IMR-90 (cell line): ENCODE results near the gene MALL. TPM values are rescaled to one million over a fixed set of nuclear protein-coding genes. Genes with fewer than 3 reads are reported as not detected.

Experiments used
- ATAC-seq: fragments of 200-7000 bp; cut with Tn5 transposase; 2 replicates; pipeline ENCODE4 v1.9.1; 2020; ENCODE audit warnings: low read depth, mild to moderate bottlenecking, moderate library complexity
- BruUV-seq: library from RNA; stranded (reverse); fragments of 400-500 nt; replicated peaks from 2 replicates; lab custom pipeline; 2021; lab: Mats Ljungman, UMichigan
- CTCF ChIA-PET: fragments of 300-600 bp; formaldehyde crosslinking; extraction: SDS; loops from one replicate; lab custom pipeline; 2021; ENCODE audit warnings: antibody characterized with exemption; lab: Yijun Ruan, JAX
- POLR2A ChIA-PET: fragments of 300-600 bp; sonication (Branson Sonifier 250); formaldehyde crosslinking; loops from one replicate; lab custom pipeline; 2022; ENCODE audit warnings: antibody characterized with exemption; ENCODE audit not compliant: unreplicated experiment; lab: Charles Lee
- DNase-seq: peaks from one replicate; pipeline ENCODE4 v3.0.0; 2013
- H2AFZ ChIP-seq: replicated peaks from 2 replicates; pipeline ENCODE3; 2013; ENCODE audit warnings: low read length, mild to moderate bottlenecking; ENCODE audit not compliant: poor library complexity
- H2AK5ac ChIP-seq: 2 replicates; pipeline ENCODE4 v1.6.1; 2013; ENCODE audit warnings: low read depth, low read length, inconsistent platforms
- H2AK9ac ChIP-seq: replicated peaks from 2 replicates; pipeline ENCODE3; 2013; ENCODE audit warnings: mild to moderate bottlenecking, low read depth, low read length, moderate library complexity; ENCODE audit not compliant: poor library complexity
- H2BK120ac ChIP-seq: 2 replicates; pipeline ENCODE4 v1.6.1; 2013; ENCODE audit warnings: low read depth, low read length, inconsistent platforms
- H2BK15ac ChIP-seq: 3 replicates; pipeline ENCODE4 v1.6.1; 2013; ENCODE audit warnings: low read depth, low read length, inconsistent platforms
- H2BK20ac ChIP-seq: 2 replicates; pipeline ENCODE4 v1.6.1; 2013; ENCODE audit warnings: low read depth, mild to moderate bottlenecking, inconsistent platforms, low read length, moderate library complexity
- H2BK5ac ChIP-seq: 2 replicates; pipeline ENCODE4 v1.6.1; 2013; ENCODE audit warnings: mild to moderate bottlenecking, low read depth, low read length, inconsistent platforms; ENCODE audit not compliant: poor library complexity, severe bottlenecking
- H3K14ac ChIP-seq: replicated peaks from 2 replicates; pipeline ENCODE4 v1.6.1; 2013; ENCODE audit warnings: low read depth, low read length, inconsistent platforms
- H3K18ac ChIP-seq: 2 replicates; pipeline ENCODE4 v1.6.1; 2013; ENCODE audit warnings: low read depth, low read length, control low read depth
- H3K23ac ChIP-seq: 2 replicates; pipeline ENCODE4 v1.6.1; 2013; ENCODE audit warnings: low read depth, low read length, inconsistent platforms
- H3K27ac ChIP-seq: 2 replicates; pipeline ENCODE4 v1.5.1; 2013; ENCODE audit warnings: mild to moderate bottlenecking, control low read depth, low read length; ENCODE audit not compliant: insufficient read depth
- H3K27me3 ChIP-seq: 2 replicates; pipeline ENCODE4 v1.6.1; 2013; ENCODE audit warnings: low read length; ENCODE audit not compliant: control insufficient read depth, insufficient read depth
- H3K36me3 ChIP-seq: 2 replicates; pipeline ENCODE4 v1.6.1; 2013; ENCODE audit warnings: low read length, mixed read lengths; ENCODE audit not compliant: control insufficient read depth, insufficient read depth
- H3K4ac ChIP-seq: 2 replicates; pipeline ENCODE4 v1.6.1; 2013; ENCODE audit warnings: low read depth, low read length, inconsistent platforms
- H3K4me1 ChIP-seq: 2 replicates; pipeline ENCODE4 v1.6.1; 2013; ENCODE audit warnings: low read length, mixed read lengths; ENCODE audit not compliant: control insufficient read depth, insufficient read depth
- H3K4me2 ChIP-seq: 2 replicates; pipeline ENCODE4 v1.6.1; 2013; ENCODE audit warnings: low read depth, mild to moderate bottlenecking, control low read depth, low read length, moderate library complexity
- H3K4me3 ChIP-seq: 2 replicates; pipeline ENCODE4 v1.5.1; 2013; ENCODE audit warnings: low read depth, mild to moderate bottlenecking, control low read depth, low read length, moderate library complexity; ENCODE audit not compliant: insufficient read depth
- H3K56ac ChIP-seq: 2 replicates; pipeline ENCODE4 v1.6.1; 2013; ENCODE audit warnings: low read length, inconsistent platforms; ENCODE audit not compliant: insufficient read depth; ENCODE audit errors: extremely low read depth
- H3K79me1 ChIP-seq, 2 experiments: 2 replicates each; pipeline ENCODE4 v1.6.1; 2013; ENCODE audit warnings: low read length in 2 of 2, inconsistent platforms in 1 of 2, low read depth in 1 of 2
- H3K9ac ChIP-seq: 2 replicates; pipeline ENCODE4 v1.6.1; 2013; ENCODE audit warnings: low read depth, low read length, control low read depth
- H3K9me1 ChIP-seq: 2 replicates; pipeline ENCODE4 v1.6.1; 2013; ENCODE audit warnings: low read length, inconsistent platforms; ENCODE audit not compliant: insufficient read depth
- H3K9me3 ChIP-seq: 2 replicates; pipeline ENCODE4 v1.6.1; 2013; ENCODE audit warnings: low read length; ENCODE audit not compliant: control insufficient read depth, insufficient read depth
- H4K20me1 ChIP-seq: 2 replicates; pipeline ENCODE4 v1.6.1; 2013; ENCODE audit warnings: low read length, inconsistent platforms; ENCODE audit not compliant: insufficient read depth
- H4K5ac ChIP-seq: 2 replicates; pipeline ENCODE4 v1.6.1; 2013; ENCODE audit warnings: mild to moderate bottlenecking, low read depth, low read length, control low read depth
- H4K8ac ChIP-seq, 2 experiments: 2 replicates each; pipeline ENCODE4 v1.6.1; 2013; ENCODE audit warnings: low read depth in 2 of 2, low read length in 2 of 2, control low read depth in 1 of 2, inconsistent platforms in 1 of 2
- H4K91ac ChIP-seq: 2 replicates; pipeline ENCODE4 v1.6.1; 2013; ENCODE audit warnings: low read depth, low read length, inconsistent platforms; ENCODE audit not compliant: insufficient read depth
- RCOR1 ChIP-seq: IDR thresholded peaks from 2 replicates; pipeline ENCODE4 v1.6.1; 2012; ENCODE audit warnings: mild to moderate bottlenecking, low read length, improper control_type of control experiment; ENCODE audit not compliant: insufficient replicate concordance
- WGBS, 2 experiments: methylation state at CpG; one replicate each; pipeline versions ENCODE4 v1.1.5 to v1.1.7; 2013; ENCODE audit warnings: missing lambda C conversion rate in 2 of 2; ENCODE audit not compliant: insufficient read length in 1 of 2; ENCODE audit errors: extremely low coverage in 2 of 2; 5-methylcytosine and 5-hydroxymethylcytosine counted together
- dilution Hi-C: fragments of 300-500 bp; cut with HindIII; formaldehyde crosslinking; loops from one replicate; pipeline ENCODE4 v1.14.3; 2018; ENCODE audit warnings: low sequenced_read_pairs; ENCODE audit not compliant: unreplicated experiment
- in situ Hi-C: fragments of 300-500 bp; cut with MboI; formaldehyde crosslinking; loops from 3 replicates; pipeline ENCODE4 v1.14.3; 2019; ENCODE audit warnings: low sequenced_read_pairs, inconsistent platforms, mixed read lengths
- intact Hi-C: fragments of 100-400 bp; cut with micrococcal nuclease; formaldehyde crosslinking; loops from 2 replicates; pipeline ENCODE4 v1.10.0; 2022
- polyA plus RNA-seq, 3 experiments: library from polyadenylated mRNA; depleted of rRNA; stranded (reverse); fragments of >200 nt; gene quantifications; 2 replicates each; pipeline ENCODE4 v1.2.3, GENCODE V29; 2012; ENCODE audit warnings: low replicate concordance in 1 of 3
- total RNA-seq: library from RNA; depleted of rRNA; stranded (reverse); fragments of >200 nt; gene quantifications from 2 replicates; pipeline ENCODE4 v1.2.3, GENCODE V29; 2012

The MALL gene
- total and polyA plus RNA-seq, 2 of the 4 experiments (the other 2 are of a cell fraction), result 1.6 TPM

DNA sequence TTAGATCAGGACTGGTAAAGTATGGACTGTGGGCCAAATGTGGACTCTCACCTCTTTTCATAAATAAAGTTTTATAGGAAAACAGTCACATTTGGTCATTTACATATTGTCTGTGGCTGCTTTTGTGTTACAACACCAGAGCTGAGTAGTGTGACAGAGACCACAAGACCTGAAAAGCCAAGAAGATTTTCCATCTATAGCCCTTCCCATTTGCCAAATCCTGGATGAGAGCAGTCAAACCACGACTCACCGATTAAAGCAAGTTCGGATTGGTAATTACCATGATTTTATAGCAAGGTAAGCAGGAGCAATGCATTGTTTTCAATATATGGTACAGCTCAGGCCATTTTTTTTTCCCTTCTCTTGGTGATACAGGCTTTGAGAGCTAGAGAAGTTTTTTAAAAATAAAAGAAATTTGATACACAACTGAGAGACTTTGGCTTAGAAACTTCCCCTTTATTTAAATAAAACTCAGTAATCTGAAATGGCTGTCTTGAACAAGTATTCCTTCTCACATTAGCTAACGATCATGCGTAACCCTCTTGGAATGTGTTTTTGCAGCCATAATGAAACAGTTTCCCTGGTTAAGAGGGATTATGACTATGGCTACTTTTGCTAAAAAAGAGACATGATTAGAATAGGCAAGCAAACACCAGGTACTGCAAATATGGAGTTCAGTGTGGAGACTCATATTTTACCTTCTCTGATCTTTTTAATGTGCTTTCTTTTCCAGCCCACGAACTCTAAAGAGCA lies 9.5 kb upstream of the MALL start:
- no peak overlapping the region for H2BK20ac ChIP-seq
- no peak overlapping the region for H2BK120ac ChIP-seq
- H3K9me3 ChIP-seq, result no peaks in the 10 kb centered on the region
- DNase-seq (peak; percentile 11), ATAC-seq (peak; percentile 29; the same call in 1 of the 2 replicates)
- H2BK15ac ChIP-seq, result no peak overlapping the region
- H3K9me1 ChIP-seq, result no peaks in the 10 kb centered on the region; the same call in 1 of the 2 replicates
- ChIA-PET CTCF (interaction anchor here (0.8 kb wide), 1 partner anchor 9 kb away, joined by 3 read pairs; no protein-coding TSS in a partner anchor), POLR2A (interaction anchor here (0.6 kb wide), 1 partner anchor 11 kb away, joined by 4 read pairs; no protein-coding TSS in a partner anchor)
- H3K79me1 ChIP-seq, result no peaks in the 10 kb centered on the region
- no peak overlapping the region for H3K4me2 ChIP-seq
- H3K23ac ChIP-seq, result no peak overlapping the region
- WGBS, 2 experiments, result no CpG with 5 or more reads among the region's 6 CpGs
- no peak overlapping the region for H4K91ac ChIP-seq
- no peak overlapping the region for H3K4ac ChIP-seq
- no peak overlapping the region for H3K4me3 ChIP-seq
- in situ Hi-C loops, result no loop called here
- no peak overlapping the region for H2AK5ac ChIP-seq
- TF ChIP-seq RCOR1, result no peak
- no peak overlapping the region for H2AFZ ChIP-seq
- no peak overlapping the region for H2BK5ac ChIP-seq
- no peak overlapping the region for H3K14ac ChIP-seq
- BruUV-seq, result no TSS peak
- H3K27me3 ChIP-seq, result peaks cover under 1% of the 10 kb centered on the region; the same call in 1 of the 2 replicates
- H3K36me3 ChIP-seq, result no peaks in the 10 kb centered on the region
- intact Hi-C loops, result no loop called here
- H3K4me1 ChIP-seq, result no peaks in the 10 kb centered on the region
- dilution Hi-C loops, result no loop called here
- H2AK9ac ChIP-seq, result no peak overlapping the region
- H4K8ac ChIP-seq, result no peak overlapping the region
- no peak overlapping the region for H3K18ac ChIP-seq
- no peak overlapping the region for H3K9ac ChIP-seq
- no peak overlapping the region for H3K27ac ChIP-seq
- no peak overlapping the region for H4K5ac ChIP-seq
- H3K56ac ChIP-seq, result no peak overlapping the region
- H4K20me1 ChIP-seq, result no peaks in the 10 kb centered on the region
